ENCODE measurements around the gene CACNA2D2.

DNA sequence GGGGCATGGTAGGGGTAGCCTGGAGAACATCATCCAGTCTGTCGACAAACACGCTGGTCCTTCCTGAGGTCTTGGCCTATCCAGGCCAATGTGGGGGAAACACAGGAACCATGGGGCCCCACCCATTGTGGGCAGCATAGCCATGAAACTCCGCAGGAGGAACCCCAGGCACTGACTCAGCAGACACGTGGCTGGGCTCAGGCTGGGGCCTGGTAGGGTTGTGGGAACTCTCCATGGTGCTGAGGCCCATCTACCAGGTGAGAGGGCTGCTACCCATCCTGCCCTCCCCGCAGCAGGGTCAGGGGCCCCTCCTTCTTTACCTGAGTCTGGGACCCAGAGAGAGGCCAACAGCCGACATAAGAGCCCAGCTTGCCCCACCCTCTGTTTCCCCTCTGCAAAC is 22.6 kb upstream of the CACNA2D2 start:
- TF ChIP-seq, protein P1, sequence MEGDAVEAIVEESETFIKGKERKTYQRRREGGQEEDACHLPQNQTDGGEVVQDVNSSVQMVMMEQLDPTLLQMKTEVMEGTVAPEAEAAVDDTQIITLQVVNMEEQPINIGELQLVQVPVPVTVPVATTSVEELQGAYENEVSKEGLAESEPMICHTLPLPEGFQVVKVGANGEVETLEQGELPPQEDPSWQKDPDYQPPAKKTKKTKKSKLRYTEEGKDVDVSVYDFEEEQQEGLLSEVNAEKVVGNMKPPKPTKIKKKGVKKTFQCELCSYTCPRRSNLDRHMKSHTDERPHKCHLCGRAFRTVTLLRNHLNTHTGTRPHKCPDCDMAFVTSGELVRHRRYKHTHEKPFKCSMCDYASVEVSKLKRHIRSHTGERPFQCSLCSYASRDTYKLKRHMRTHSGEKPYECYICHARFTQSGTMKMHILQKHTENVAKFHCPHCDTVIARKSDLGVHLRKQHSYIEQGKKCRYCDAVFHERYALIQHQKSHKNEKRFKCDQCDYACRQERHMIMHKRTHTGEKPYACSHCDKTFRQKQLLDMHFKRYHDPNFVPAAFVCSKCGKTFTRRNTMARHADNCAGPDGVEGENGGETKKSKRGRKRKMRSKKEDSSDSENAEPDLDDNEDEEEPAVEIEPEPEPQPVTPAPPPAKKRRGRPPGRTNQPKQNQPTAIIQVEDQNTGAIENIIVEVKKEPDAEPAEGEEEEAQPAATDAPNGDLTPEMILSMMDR (IDR thresholded peaks at IDR 0.05), result no peak
- TF ChIP-seq POLR2A (IDR thresholded peaks at IDR 0.05), result no peak
